ENCODE data around the gene SLC37A4.
"Not testable (repeated sequence)": the region's sequence is repeated elsewhere in the genome, so short reads cannot be mapped to it uniquely, and the experiment has no call there.

- TF ChIP-seq, protein P1, sequence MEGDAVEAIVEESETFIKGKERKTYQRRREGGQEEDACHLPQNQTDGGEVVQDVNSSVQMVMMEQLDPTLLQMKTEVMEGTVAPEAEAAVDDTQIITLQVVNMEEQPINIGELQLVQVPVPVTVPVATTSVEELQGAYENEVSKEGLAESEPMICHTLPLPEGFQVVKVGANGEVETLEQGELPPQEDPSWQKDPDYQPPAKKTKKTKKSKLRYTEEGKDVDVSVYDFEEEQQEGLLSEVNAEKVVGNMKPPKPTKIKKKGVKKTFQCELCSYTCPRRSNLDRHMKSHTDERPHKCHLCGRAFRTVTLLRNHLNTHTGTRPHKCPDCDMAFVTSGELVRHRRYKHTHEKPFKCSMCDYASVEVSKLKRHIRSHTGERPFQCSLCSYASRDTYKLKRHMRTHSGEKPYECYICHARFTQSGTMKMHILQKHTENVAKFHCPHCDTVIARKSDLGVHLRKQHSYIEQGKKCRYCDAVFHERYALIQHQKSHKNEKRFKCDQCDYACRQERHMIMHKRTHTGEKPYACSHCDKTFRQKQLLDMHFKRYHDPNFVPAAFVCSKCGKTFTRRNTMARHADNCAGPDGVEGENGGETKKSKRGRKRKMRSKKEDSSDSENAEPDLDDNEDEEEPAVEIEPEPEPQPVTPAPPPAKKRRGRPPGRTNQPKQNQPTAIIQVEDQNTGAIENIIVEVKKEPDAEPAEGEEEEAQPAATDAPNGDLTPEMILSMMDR (IDR thresholded peaks at IDR 0.05; ENCODE audit: low read length): not testable (repeated sequence)
- not testable (repeated sequence) for TF ChIP-seq EZH2phosphoT487 (IDR thresholded peaks at IDR 0.05; ENCODE audit: low read length)
Measured at GRCh38 chr11:119059128-119059527, 28.5 kb upstream of the SLC37A4 start.

Data from MM.1S (cell line).